Endothelial cell (in vitro differentiated cells): ENCODE data around the gene CYP2A13. TPM values are rescaled to one million over a fixed set of nuclear protein-coding genes. Genes with fewer than 3 reads are reported as not detected.
A peak's percentile ranks its signal among the peaks of the same experiment; 100 is the strongest.
"Not testable (repeated sequence)": the region's sequence is repeated elsewhere in the genome, so short reads cannot be mapped to it uniquely, and the experiment has no call there.

Experiments used
- DNase-seq: peaks from one replicate; pipeline ENCODE4 v3.0.0; 2021; ENCODE audit warnings: low spot score
- H3K27ac Mint-ChIP-seq: one replicate; pipeline ENCODE4 v1.8.0; 2021; ENCODE audit warnings: mixed read lengths, inconsistent platforms; ENCODE audit not compliant: unreplicated experiment
- H3K27me3 Mint-ChIP-seq: one replicate; pipeline ENCODE4 v1.8.0; 2021; ENCODE audit warnings: mild to moderate bottlenecking, moderate library complexity, mixed read lengths, inconsistent platforms; ENCODE audit not compliant: unreplicated experiment
- H3K36me3 Mint-ChIP-seq: one replicate; pipeline ENCODE4 v1.8.0; 2021; ENCODE audit warnings: mild to moderate bottlenecking, low read depth, mixed read lengths, inconsistent platforms; ENCODE audit not compliant: unreplicated experiment
- H3K4me1 Mint-ChIP-seq: one replicate; pipeline ENCODE4 v1.8.0; 2021; ENCODE audit warnings: mild to moderate bottlenecking, mixed read lengths, inconsistent platforms; ENCODE audit not compliant: unreplicated experiment
- H3K4me3 Mint-ChIP-seq: one replicate; pipeline ENCODE4 v1.8.0; 2021; ENCODE audit warnings: mild to moderate bottlenecking, mixed read lengths, inconsistent platforms; ENCODE audit not compliant: unreplicated experiment
- H3K9me3 Mint-ChIP-seq: one replicate; pipeline ENCODE4 v1.8.0; 2021; ENCODE audit warnings: mixed read lengths, inconsistent platforms; ENCODE audit not compliant: unreplicated experiment
- CTCF ChIP-seq: fragments of 200-600 bp; sonication (generic); IDR thresholded peaks from one replicate; pipeline ENCODE4 v1.5.0; 2021; ENCODE audit warnings: antibody characterized with exemption; ENCODE audit not compliant: unreplicated experiment
- total RNA-seq: library from RNA; stranded (reverse); fragmentation: NEBNext Ultra II Directional; extraction: Animal tissue kit (Norgen Biotek cat#: 25700); gene quantifications from one replicate; pipeline ENCODE4 v1.2.1, GENCODE V29; 2021; ENCODE audit not compliant: unreplicated experiment

CYP2A13 gene
- total RNA-seq, 1 donor from 2014 or later, result not detected

GRCh38 chr19:41111296-41111695 is 23.0 kb downstream of the CYP2A13 start:
- peaks cover 6% of the 10 kb centered on the region for H3K27me3 Mint-ChIP-seq
- TF ChIP-seq CTCF, result no peak
- DNase-seq, result no peak
- H3K36me3 Mint-ChIP-seq, result peaks cover 14% of the 10 kb centered on the region
- no peak overlapping the region for H3K27ac Mint-ChIP-seq
- H3K4me1 Mint-ChIP-seq, result no peaks in the 10 kb centered on the region
- H3K4me3 Mint-ChIP-seq, result no peak overlapping the region
- H3K9me3 Mint-ChIP-seq, result peaks cover 14% of the 10 kb centered on the region

- Mint-ChIP-seq H3K4me3 (no peak overlapping the region), H3K9me3 (peaks cover 14% of the 10 kb centered on the region), H3K27ac (no peak overlapping the region), H3K27me3 (peaks cover 6% of the 10 kb centered on the region), H3K36me3 (peaks cover 14% of the 10 kb centered on the region), H3K4me1 (no peaks in the 10 kb centered on the region)
- no peak for TF ChIP-seq CTCF
- no peak for DNase-seq
These were observed 23.6 kb downstream of the CYP2A13 start for GRCh38 chr19:41111750-41112295.

- no peak overlapping the region for H3K4me3 Mint-ChIP-seq
- H3K27ac Mint-ChIP-seq, result no peak overlapping the region
- H3K4me1 Mint-ChIP-seq, result no peaks in the 10 kb centered on the region
- H3K27me3 Mint-ChIP-seq, result peaks cover 9% of the 10 kb centered on the region
- peaks cover 14% of the 10 kb centered on the region for H3K36me3 Mint-ChIP-seq
- no peak for TF ChIP-seq CTCF
- peaks cover 14% of the 10 kb centered on the region for H3K9me3 Mint-ChIP-seq
- no peak for DNase-seq
These were observed 24.6 kb downstream of the CYP2A13 start for GRCh38 chr19:41112728-41113290.

GRCh38 chr19:41114132-41114531 is 25.9 kb downstream of the CYP2A13 start, which contains the start of gene CYP2F1:
TSS of gene CYP2F1 (plus strand) at chr19:41114432. CDS start at chr19:41116189, 1,757 bp downstream.
- Mint-ChIP-seq H3K27ac (no peak within 1 kb of the TSS), H3K27me3 (peaks cover 9% of the 10 kb centered on the region), H3K9me3 (peaks cover 14% of the 10 kb centered on the region), H3K4me1 (no peaks in the 10 kb centered on the region), H3K36me3 (peaks cover 14% of the 10 kb centered on the region), H3K4me3 (peak within 1 kb of the TSS; percentile 24)
- DNase-seq, result no peak
- TF ChIP-seq CTCF, result no peak

GRCh38 chr19:41116261-41116660 is 28.0 kb downstream of the CYP2A13 start:
- no peak for DNase-seq
- H3K27me3 Mint-ChIP-seq, result peaks cover 12% of the 10 kb centered on the region
- H3K36me3 Mint-ChIP-seq, result peaks cover 19% of the 10 kb centered on the region
- H3K4me1 Mint-ChIP-seq, result no peaks in the 10 kb centered on the region
- peaks cover 14% of the 10 kb centered on the region for H3K9me3 Mint-ChIP-seq
- H3K27ac Mint-ChIP-seq, result no peak overlapping the region
- no peak overlapping the region for H3K4me3 Mint-ChIP-seq
- no peak for TF ChIP-seq CTCF

GRCh38 chr19:41120929-41121911 is 33.0 kb downstream of the CYP2A13 start:
- H3K4me1 Mint-ChIP-seq, H3K36me3 Mint-ChIP-seq, H3K9me3 Mint-ChIP-seq, H3K27me3 Mint-ChIP-seq, H3K27ac Mint-ChIP-seq, H3K4me3 Mint-ChIP-seq, DNase-seq: not testable (repeated sequence)

- H3K27ac Mint-ChIP-seq, H3K4me1 Mint-ChIP-seq, H3K27me3 Mint-ChIP-seq, H3K4me3 Mint-ChIP-seq, H3K9me3 Mint-ChIP-seq, DNase-seq, H3K36me3 Mint-ChIP-seq: not testable (repeated sequence)
These were observed 34.6 kb downstream of the CYP2A13 start for GRCh38 chr19:41122846-41123245.
